Activated T-cell treated with anti-CD3 and anti-CD28 coated beads, Interleukin-2, amount 50 U/mL, for 72 hours (primary cell): ENCODE results near the gene CPSF3. TPM values are rescaled to one million over a fixed set of nuclear protein-coding genes. Genes with fewer than 3 reads are reported as not detected.

ENCODE experiments used
- ATAC-seq, 2 donors: fragments of 150-1000 bp; cut with Tn5 transposase; replicated peaks in 1 of 2; 2 replicates each; pipeline ENCODE4 v1.10.0; 2021; ENCODE audit warnings: moderate library complexity in 2 of 2, mild to moderate bottlenecking in 1 of 2
- DNase-seq, 2 donors: peaks; one replicate each; pipeline ENCODE4 v3.0.0; 2021 to 2022; ENCODE audit warnings: mixed read lengths in 1 of 2
- H3K27ac Mint-ChIP-seq: one replicate; pipeline ENCODE4 v1.8.0; 2022; ENCODE audit warnings: mild to moderate bottlenecking, moderate library complexity, mixed read lengths
- H3K27me3 Mint-ChIP-seq: one replicate; pipeline ENCODE4 v1.8.0; 2022; ENCODE audit warnings: low read depth, mixed read lengths
- H3K36me3 Mint-ChIP-seq, 2 donors: one replicate each; pipeline ENCODE4 v1.8.0; 2022; ENCODE audit warnings: mixed read lengths in 2 of 2, mild to moderate bottlenecking in 1 of 2; ENCODE audit not compliant: insufficient read depth in 2 of 2
- H3K4me1 Mint-ChIP-seq: one replicate; pipeline ENCODE4 v1.8.0; 2022; ENCODE audit warnings: low read depth, mixed read lengths
- H3K4me3 Mint-ChIP-seq, 2 donors: one replicate each; pipeline ENCODE4 v1.8.0; 2022; ENCODE audit warnings: mild to moderate bottlenecking in 2 of 2, mixed read lengths in 2 of 2, moderate library complexity in 2 of 2
- H3K9me3 Mint-ChIP-seq, 2 donors: one replicate each; pipeline ENCODE4 v1.8.0; 2022; ENCODE audit warnings: mixed read lengths in 2 of 2
- total RNA-seq, 2 donors: library from RNA; stranded (reverse); gene quantifications; one replicate each; pipeline ENCODE4 v1.2.3, GENCODE V29; 2022

The CPSF3 gene
- total RNA-seq, 2 donors from 2014 or later: 62.3 to 75.0 TPM

DNA sequence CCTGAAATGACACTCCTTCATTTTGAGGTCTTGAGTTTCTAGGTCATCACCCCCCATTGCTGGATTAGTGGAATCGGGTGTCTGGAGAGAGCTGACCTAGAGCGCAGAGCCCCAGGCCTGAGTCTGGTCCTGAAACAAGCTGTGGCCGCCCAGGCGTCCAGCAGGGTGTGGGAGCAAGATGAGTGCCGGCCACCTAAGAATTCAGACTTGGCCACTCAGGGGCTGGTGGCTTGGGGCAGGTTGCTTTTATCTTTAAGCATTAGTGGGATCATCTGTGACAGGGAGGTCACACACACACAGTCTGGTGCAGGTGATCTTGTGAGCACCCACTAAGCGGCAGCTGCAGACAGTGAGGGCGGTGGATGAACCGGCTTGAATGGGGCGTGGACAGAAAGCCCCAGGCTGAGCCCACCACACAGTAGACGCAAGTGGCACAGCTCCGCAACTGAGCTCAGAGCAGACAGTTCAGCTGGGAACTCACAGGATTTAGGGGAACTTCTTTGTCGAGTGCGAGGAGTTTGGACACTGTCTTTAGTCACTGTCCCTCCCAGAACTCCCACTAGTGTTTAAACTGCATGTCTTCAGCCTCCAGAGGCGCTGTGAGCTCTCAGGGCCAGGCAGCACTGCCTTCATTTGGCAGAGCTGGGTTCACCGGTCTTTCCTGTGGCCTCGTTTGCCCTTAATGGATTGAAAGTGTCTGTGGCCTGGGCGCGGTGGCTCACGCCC, 21.6 kb upstream of the CPSF3 start:
- Mint-ChIP-seq H3K27ac (no peak overlapping the region), H3K4me3 (no peak overlapping the region), H3K4me1 (no peaks in the 10 kb centered on the region), H3K9me3 (no peaks in the 10 kb centered on the region), H3K27me3 (no peaks in the 10 kb centered on the region), H3K36me3 (no peaks in the 10 kb centered on the region)
- ATAC-seq (no peak), DNase-seq (no peak)

DNA sequence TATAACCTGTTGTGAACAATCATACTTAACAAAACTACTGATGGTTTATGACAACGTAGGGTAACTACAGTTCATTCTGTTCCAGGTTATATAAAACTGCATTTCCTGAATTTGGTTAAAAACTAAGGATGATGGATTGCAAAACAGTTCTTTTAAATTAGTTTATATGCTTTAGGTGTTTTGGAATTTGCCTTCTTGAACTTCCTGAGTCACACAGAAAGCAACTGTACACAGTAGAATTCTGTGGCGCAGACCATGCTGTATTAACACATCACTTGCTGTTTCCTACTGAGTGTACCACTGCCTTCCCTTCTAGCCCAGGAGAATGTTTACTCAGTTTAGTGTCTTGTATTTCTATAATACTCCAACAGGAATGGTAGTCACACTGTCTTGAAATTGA, 19.5 kb upstream of the CPSF3 start:
- H3K36me3 Mint-ChIP-seq: peaks cover 0 to 5% of the 10 kb centered on the region in 2 donors
- no peak overlapping the region for H3K27ac Mint-ChIP-seq
- H3K9me3 Mint-ChIP-seq: no peaks in the 10 kb centered on the region
- no peaks in the 10 kb centered on the region for H3K27me3 Mint-ChIP-seq
- H3K4me1 Mint-ChIP-seq: no peaks in the 10 kb centered on the region
- DNase-seq (no peak), ATAC-seq (no peak)
- H3K4me3 Mint-ChIP-seq: no peak overlapping the region

DNA sequence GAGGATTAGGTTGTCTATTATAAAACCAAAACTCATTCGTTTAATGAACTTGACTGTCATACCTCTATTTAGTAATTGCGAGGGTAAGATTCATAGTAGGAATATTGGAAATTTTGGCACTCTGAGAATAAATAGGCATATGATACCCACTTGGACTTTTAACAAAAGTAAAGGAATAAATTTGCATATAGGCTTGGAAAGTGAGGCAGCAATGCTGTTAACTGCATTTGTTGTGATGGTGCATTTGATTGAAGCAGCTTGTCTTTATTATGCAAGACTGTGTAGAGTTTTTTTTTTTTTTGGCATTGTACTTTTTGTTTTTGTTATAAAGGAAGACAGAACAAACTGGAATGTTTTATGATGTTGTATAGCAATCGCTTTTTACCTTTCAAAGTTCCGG, 19.0 kb upstream of the CPSF3 start:
- Mint-ChIP-seq H3K9me3 (no peaks in the 10 kb centered on the region), H3K4me1 (no peaks in the 10 kb centered on the region), H3K27ac (no peak overlapping the region), H3K27me3 (no peaks in the 10 kb centered on the region), H3K36me3 (peaks cover 0 to 5% of the 10 kb centered on the region in 2 donors), H3K4me3 (no peak overlapping the region)
- DNase-seq (no peak), ATAC-seq (no peak)

DNA sequence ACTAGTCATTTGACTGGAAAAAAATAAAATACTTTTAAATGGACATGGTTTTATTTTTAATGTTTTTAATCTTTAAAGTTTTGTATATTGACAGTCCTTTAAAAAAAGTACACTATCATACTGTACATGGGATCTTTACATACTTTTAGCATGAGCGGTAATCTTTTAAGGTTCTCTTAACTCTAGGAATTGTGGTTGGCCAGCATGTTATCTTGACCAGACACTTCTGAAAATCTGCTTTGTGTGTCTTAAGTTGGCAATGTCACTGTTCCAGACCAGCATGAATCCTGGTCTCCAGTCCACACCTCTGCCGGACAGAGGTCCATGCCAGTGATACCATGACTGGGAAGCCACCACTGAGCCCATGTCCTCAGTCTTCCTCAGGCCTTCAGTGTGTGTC, 17.8 kb upstream of the CPSF3 start:
- no peaks in the 10 kb centered on the region for H3K9me3 Mint-ChIP-seq
- H3K36me3 Mint-ChIP-seq: peaks cover under 1 to 8% of the 10 kb centered on the region in 2 donors
- H3K4me3 Mint-ChIP-seq: no peak overlapping the region
- no peaks in the 10 kb centered on the region for H3K27me3 Mint-ChIP-seq
- no peak overlapping the region for H3K27ac Mint-ChIP-seq
- H3K4me1 Mint-ChIP-seq: peaks cover 8% of the 10 kb centered on the region
- DNase-seq (no peak), ATAC-seq (no peak)

DNA sequence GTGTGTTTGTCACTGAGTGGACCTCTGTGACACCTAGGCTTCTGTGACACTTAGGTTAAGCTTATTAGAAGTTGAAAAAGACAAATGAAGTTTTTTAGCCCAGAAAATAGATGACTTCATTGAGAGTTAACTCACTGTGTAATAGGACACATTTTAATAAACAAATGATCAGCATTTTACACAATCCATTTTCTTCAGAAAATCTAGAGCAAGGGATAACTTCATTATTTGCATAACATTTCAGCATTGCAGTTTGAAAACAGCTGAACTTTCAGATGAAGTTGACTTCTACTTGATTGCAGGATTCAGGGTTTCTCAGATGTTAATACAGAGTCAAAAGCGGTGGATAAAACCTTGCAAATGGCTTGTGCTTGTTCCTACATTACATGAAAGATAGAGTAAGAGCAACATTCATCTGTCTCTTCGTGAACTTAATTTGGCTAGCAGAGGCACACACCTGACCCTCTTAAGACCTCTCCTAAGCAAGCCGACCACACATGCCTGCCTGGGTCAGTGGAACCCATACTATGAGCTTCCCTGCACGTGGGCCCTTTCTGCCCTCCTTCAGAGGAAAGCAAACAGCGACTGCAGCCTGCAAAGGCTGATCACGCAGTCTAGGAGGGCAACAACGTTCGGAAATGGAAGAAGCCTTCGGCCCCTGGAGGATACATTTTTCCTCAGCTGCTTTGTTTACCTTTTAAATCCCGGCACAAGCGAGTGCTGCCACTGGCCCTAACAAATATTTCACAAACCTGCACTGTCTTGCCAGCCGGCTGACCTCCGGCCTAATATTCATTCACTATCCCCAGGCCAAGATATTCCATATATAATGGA, 16.7 kb upstream of the CPSF3 start:
- no peak overlapping the region for H3K4me3 Mint-ChIP-seq
- peaks cover 12% of the 10 kb centered on the region for H3K4me1 Mint-ChIP-seq
- no peak for DNase-seq
- H3K9me3 Mint-ChIP-seq: no peaks in the 10 kb centered on the region
- H3K27ac Mint-ChIP-seq: no peak overlapping the region
- H3K36me3 Mint-ChIP-seq: peaks cover 2 to 13% of the 10 kb centered on the region in 2 donors
- ATAC-seq: no peak
- H3K27me3 Mint-ChIP-seq: no peaks in the 10 kb centered on the region

DNA sequence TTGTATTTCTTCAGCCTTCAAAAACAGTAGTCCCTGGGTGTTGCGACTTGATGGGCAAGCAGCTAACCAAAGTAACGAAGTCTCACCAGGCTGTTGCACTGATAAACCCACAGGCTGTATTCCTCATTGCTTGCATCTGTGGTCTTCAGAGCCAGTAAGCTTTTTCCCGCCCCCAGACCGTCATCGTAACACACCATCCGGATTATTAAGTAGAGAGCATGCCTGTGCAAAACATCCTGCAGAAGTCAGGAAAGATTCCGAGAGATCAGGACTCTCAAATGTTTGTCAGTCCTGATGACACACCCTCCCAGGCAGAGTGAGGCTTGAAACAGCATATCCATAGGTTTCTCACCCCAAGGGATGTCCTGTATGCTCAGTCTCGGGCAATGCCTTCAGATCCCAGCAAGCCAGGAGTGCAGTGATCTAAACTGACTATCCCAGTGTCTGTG, 16.1 kb upstream of the CPSF3 start:
- ATAC-seq: no peak
- H3K27me3 Mint-ChIP-seq: no peaks in the 10 kb centered on the region
- H3K27ac Mint-ChIP-seq: no peak overlapping the region

DNA sequence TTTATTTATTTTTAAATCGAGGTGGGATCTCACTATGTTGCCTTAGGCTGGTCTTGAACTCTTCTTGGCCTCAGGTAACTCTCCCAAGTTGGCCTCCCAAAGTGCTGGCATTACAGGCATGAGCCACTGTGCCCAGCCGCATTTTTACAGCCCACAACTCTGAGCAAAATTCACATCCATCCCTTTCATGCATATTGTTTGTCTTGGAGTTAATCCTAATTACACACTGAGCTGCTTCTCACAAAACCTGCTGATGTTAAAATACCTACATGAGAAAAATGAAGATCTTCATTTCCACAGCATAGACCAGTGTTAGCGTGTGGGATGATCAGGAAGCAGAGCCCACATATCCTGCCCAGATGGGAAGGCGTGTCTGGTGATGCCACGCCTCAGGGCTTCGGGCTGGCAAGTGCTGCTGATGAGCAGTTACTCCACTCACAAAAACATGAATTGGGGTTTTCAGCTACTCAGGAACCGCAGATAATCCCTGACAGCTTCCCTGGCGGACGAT, 14.8 kb upstream of the CPSF3 start:
- H3K4me3 Mint-ChIP-seq: no peak overlapping the region
- no peaks in the 10 kb centered on the region for H3K9me3 Mint-ChIP-seq
- H3K4me1 Mint-ChIP-seq: peaks cover 12% of the 10 kb centered on the region
- no peak overlapping the region for H3K27ac Mint-ChIP-seq
- H3K36me3 Mint-ChIP-seq: peaks cover 2 to 15% of the 10 kb centered on the region in 2 donors
- no peaks in the 10 kb centered on the region for H3K27me3 Mint-ChIP-seq
- ATAC-seq (no peak), DNase-seq (no peak)

More for the DNA sequence above, 16.1 kb upstream of the CPSF3 start:
- no peak overlapping the region for H3K4me3 Mint-ChIP-seq
- peaks cover 12% of the 10 kb centered on the region for H3K4me1 Mint-ChIP-seq
- no peaks in the 10 kb centered on the region for H3K9me3 Mint-ChIP-seq
- DNase-seq: no peak
- peaks cover 2 to 15% of the 10 kb centered on the region in 2 donors for H3K36me3 Mint-ChIP-seq

DNA sequence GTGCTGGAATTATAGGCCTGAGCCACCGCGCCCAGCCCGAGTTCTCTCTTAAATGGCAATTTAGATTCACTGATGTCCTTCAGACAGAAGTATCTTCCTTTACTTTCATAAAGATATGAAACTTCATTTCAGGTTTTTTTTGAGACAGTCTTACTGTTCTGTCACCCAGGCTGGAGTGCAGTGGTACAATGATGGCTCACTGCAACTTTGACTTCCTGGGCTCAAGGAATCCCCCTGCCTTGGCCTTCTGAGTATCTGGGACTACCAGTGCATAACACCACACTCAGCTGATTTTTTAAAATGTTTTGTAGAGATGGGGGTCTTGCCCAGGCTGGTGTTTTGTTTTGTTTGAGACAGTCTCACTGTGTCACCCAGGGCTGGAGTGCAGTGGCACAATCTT, 13.3 kb upstream of the CPSF3 start:
- H3K27ac Mint-ChIP-seq: no peak overlapping the region
- no peak overlapping the region for H3K4me3 Mint-ChIP-seq
- ATAC-seq: peak in 1 of 2 donors; percentile 52
- peaks cover 12% of the 10 kb centered on the region for H3K4me1 Mint-ChIP-seq
- peaks cover 2 to 15% of the 10 kb centered on the region in 2 donors for H3K36me3 Mint-ChIP-seq
- H3K9me3 Mint-ChIP-seq: no peaks in the 10 kb centered on the region
- no peaks in the 10 kb centered on the region for H3K27me3 Mint-ChIP-seq
- no peak for DNase-seq

DNA sequence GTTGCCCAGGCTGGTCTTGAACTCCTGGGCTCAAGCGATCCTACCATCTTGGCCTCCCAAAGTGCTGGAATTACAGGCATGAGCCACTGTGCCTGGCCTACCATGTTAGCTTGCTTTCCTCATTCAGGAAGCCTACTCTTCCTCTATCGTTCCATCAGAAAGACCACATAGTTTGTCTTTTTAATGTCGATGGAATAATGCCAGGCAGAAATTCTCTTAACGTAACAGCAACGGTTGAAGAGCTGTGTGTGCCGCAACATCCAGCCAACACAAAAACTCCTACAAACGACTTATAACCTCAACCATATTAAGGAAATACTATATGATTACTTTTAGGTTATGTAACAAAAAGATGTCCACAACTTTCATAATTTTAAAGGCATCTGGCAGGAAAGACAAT, 10.7 kb upstream of the CPSF3 start:
- Mint-ChIP-seq H3K27ac (no peak overlapping the region), H3K36me3 (peaks cover 4 to 17% of the 10 kb centered on the region in 2 donors), H3K4me3 (no peak overlapping the region), H3K27me3 (no peaks in the 10 kb centered on the region), H3K9me3 (no peaks in the 10 kb centered on the region), H3K4me1 (peaks cover 27% of the 10 kb centered on the region)
- no peak for ATAC-seq
- DNase-seq: no peak

DNA sequence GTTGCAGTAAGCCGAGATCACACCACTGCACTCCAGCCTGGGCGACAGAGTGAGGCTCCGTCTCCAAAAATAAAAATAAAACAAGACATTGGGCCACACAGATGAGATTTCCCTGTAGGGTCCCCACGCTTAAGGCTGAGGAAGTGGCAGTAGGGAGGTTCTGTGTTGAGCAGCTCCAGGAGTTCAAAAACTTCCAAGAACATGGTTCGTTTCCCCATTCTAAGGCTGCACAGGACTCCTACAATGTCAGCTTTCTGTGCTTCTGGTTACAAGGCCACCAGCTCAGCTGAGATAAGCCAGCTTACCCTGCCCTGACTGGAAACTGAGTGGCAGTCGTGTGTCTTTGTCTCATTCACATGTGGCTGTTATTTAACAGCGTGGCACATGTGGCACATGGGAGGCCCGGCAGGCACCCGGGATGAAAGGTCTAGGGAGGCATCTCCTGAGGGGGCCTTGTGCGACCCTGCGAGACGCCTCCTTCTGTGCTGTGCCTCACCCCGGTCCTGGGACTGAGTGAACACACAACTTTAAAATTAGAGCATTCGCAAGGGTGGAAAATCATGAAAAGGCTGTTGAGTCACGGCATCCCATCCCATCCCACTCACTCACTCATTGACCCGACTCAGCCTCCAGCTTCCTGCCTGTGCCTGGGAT, 7.8 kb upstream of the CPSF3 start:
- Mint-ChIP-seq H3K9me3 (no peaks in the 10 kb centered on the region), H3K27ac (no peak overlapping the region), H3K36me3 (peaks cover 4 to 24% of the 10 kb centered on the region in 2 donors), H3K27me3 (no peaks in the 10 kb centered on the region), H3K4me3 (no peak overlapping the region), H3K4me1 (peaks cover 46% of the 10 kb centered on the region)
- ATAC-seq (no peak), DNase-seq (no peak)

DNA sequence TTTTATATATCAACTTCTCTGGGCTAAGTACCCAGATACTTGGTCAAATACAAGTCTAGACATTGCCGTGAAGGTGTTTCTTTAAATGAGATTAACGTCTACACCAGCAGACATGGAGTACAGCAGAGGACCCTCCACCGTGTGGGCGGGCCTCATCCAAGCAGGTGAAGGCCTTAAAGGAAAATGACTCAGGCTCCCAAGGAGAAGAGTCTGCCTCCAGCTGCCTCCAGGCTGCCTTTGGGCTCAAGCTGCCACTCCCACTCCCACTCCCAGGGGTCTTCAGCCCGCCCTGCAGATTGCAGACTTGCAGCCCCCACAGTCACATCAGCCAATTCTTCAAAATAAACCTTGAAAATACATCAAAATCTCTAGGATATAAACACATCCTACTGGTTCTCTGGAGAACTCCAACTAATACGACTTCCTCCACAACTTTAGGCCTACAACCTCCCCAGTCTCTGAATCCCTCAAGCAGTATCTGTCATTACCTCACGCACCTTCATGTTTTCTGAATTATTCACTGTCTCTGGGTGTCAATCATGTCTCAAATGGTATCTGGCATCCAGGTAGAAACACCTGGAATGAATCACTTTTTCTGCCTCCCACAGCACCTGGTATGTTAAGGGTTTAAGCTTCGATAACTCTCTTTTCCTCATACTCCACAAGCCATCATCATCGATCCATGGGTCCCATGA, 7.0 kb upstream of the CPSF3 start:
- H3K9me3 Mint-ChIP-seq: no peaks in the 10 kb centered on the region
- ATAC-seq (no peak), DNase-seq (no peak)
- H3K4me1 Mint-ChIP-seq: peaks cover 47% of the 10 kb centered on the region
- H3K27ac Mint-ChIP-seq: peak overlapping the region; percentile 57
- no peak overlapping the region for H3K4me3 Mint-ChIP-seq
- peaks cover 3 to 19% of the 10 kb centered on the region in 2 donors for H3K36me3 Mint-ChIP-seq
- H3K27me3 Mint-ChIP-seq: no peaks in the 10 kb centered on the region

DNA sequence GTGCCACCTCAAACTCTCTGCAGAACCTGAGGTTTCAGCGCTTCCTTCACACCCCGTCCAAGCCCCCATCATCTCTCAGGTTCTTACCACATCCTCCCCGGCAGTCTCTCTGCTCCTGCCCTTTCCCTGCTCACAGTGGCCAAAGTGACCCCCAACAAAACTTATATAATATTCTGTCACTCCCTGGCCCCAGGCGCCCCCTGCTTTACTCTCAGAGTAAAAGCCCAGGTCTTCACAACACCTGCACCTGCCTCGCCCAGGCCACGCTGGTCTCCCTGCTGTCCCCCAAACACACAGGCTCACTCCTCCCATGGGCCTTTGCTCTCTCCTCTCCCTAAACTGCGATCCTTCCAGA, 6.5 kb upstream of the CPSF3 start:
- ATAC-seq (no peak), DNase-seq (no peak)
- no peak overlapping the region for H3K4me3 Mint-ChIP-seq
- peaks cover 52% of the 10 kb centered on the region for H3K4me1 Mint-ChIP-seq
- H3K36me3 Mint-ChIP-seq: peaks cover 3 to 18% of the 10 kb centered on the region in 2 donors
- no peaks in the 10 kb centered on the region for H3K9me3 Mint-ChIP-seq
- H3K27ac Mint-ChIP-seq: peak overlapping the region; percentile 57
- no peaks in the 10 kb centered on the region for H3K27me3 Mint-ChIP-seq
